Renal pelvis (tissue), 12 donors: Measurements from ENCODE around the gene LBP. TPM values are rescaled to one million over a fixed set of nuclear protein-coding genes. Genes with fewer than 3 reads are reported as not detected.
"Not testable (repeated sequence)": the region's sequence is repeated elsewhere in the genome, so short reads cannot be mapped to it uniquely, and the experiment has no call there.

Experiments
- DNase-seq: peaks from one replicate; pipeline ENCODE4 v3.0.0-alpha.2; 2013
- long read RNA-seq, 16 experiments: transcript quantifications; one replicate each; lab custom pipeline, GENCODE V29; 2026
- polyA plus RNA-seq, 3 donors: library from polyadenylated mRNA; unstranded; fragments of 120-200 nt; gene quantifications; one replicate each; pipeline ENCODE4 v1.2.1, GENCODE V29; 2013; ENCODE audit not compliant: insufficient read length in 3 of 3

The LBP gene, protein sequence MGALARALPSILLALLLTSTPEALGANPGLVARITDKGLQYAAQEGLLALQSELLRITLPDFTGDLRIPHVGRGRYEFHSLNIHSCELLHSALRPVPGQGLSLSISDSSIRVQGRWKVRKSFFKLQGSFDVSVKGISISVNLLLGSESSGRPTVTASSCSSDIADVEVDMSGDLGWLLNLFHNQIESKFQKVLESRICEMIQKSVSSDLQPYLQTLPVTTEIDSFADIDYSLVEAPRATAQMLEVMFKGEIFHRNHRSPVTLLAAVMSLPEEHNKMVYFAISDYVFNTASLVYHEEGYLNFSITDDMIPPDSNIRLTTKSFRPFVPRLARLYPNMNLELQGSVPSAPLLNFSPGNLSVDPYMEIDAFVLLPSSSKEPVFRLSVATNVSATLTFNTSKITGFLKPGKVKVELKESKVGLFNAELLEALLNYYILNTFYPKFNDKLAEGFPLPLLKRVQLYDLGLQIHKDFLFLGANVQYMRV
- not detected for polyA plus RNA-seq
- long read RNA-seq, donor 1: 0 reads
- long read RNA-seq, donor 2: 0 reads
- long read RNA-seq, donor 3: 0 reads
- long read RNA-seq, donor 4: 0 reads
- long read RNA-seq, donor 5: 0 reads
- long read RNA-seq, donor 6: 0 reads
- long read RNA-seq, donor 7: 0 reads
- long read RNA-seq, donor 8: 0 reads
- long read RNA-seq, donor 9: 0 reads
- long read RNA-seq, donor 10: 0 reads
- long read RNA-seq, donor 11: 0 reads
- long read RNA-seq, donor 12: 0 reads
- long read RNA-seq, donor 13: 0 reads
- long read RNA-seq, donor 14: 0 reads
- long read RNA-seq, donor 15: 0 reads
- long read RNA-seq, donor 16: 0 reads

DNA sequence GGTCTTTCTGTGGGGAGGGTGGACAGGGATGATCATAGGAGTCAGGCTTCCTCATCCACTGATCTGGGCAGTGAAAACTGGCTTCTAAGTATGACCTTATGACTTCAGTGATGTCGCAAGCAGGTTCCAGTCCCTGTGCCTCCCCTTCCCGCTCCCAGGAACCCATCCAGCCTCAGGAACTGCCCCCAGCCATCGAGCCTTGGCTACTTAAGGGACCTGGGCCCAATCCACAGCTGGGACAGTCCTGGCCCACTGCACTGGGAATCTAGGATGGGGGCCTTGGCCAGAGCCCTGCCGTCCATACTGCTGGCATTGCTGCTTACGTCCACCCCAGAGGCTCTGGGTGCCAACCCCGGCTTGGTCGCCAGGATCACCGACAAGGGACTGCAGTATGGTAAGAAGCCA is at the start of gene LBP:
Gene LBP (plus strand): TSS at position 236 of the 405 bp plus-strand sequence. CDS start 35 bp downstream, at position 271.
- no peak for DNase-seq

- no peak for DNase-seq
Observed at GRCh38 chr20:38297916-38298674, 48.2 kb upstream of the LBP start.

- peak; percentile 39 for DNase-seq
Observed at GRCh38 chr20:38298768-38299288, 47.5 kb upstream of the LBP start.

DNA sequence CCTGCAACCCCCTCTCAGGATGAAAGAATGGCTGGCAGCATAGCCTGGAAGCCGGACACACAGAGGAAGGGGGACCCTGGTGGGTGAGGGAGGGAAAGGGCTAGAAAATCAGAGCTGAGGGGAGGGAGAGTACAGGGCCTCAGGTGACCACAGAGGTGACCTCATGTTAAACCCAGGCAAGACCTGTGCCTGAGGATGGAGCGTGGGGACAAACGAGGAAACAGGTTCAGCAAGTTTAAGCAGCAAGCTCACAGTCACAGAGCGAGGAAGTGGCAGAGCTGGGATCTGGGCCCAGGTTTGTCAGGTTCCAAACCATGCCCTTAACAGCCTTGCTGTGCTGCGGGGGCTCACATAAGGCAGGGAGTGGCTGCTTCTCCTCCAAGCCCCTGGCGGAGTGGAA is 46.3 kb upstream of the LBP start:
- DNase-seq: no peak

DNA sequence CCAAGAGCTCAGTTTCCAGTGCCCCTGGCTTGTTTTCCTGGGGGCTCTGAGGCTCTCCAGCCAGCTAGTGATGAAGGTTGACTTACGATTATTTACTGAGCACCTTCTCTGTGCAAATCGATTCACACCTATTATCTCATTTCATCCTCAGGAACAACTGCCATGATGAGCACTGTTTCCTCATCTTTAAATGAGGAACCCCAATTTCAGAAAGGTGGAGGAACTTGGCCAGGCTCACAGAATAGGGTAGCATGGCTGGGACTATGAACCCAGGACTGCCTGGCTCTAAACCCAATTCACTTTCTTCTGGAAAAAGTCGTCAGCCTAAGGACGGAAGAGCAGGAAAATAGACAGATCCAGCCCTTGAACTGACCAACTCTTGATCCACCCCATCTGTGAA is 45.8 kb upstream of the LBP start:
- no peak for DNase-seq

DNA sequence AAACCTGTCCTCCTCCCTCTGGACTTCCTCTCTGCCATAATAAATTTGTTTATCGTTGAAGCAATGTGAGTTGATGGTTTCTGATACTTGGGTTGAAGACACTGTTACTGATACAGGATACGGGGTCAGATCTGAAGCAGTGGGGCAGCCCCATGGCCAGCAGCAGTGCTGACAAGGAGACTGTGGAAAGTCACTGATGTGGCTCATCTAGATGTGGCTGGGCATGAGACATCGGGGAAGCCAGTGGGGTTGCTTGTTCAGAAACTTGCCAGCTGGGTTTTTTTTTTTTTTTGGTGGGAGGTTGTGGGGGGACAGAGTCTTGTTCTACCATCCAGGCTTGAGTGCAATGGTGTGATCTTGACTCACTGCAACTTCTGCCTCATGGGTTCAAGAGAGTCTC is 45.0 kb upstream of the LBP start:
- DNase-seq: no peak

DNA sequence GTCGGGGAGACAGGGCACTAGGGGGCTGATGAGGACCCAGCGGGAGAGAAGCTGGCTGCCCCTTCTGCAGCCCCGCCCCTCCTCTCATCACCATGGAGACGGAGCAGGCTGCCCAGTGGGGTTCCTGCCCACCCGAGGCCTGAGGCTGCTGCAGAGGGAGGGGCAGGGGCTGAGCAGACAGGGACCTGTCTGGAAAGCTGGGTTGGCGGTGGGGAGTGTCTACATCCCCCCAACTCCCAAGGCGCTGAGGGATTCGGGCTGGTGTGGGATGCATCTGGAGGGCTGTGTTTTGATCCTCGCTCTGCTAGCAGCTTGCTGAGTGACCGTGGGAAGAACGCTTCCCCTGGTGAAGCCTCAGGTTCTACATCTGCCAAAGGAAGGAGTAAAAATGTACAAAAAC is 43.5 kb upstream of the LBP start:
- no peak for DNase-seq

DNA sequence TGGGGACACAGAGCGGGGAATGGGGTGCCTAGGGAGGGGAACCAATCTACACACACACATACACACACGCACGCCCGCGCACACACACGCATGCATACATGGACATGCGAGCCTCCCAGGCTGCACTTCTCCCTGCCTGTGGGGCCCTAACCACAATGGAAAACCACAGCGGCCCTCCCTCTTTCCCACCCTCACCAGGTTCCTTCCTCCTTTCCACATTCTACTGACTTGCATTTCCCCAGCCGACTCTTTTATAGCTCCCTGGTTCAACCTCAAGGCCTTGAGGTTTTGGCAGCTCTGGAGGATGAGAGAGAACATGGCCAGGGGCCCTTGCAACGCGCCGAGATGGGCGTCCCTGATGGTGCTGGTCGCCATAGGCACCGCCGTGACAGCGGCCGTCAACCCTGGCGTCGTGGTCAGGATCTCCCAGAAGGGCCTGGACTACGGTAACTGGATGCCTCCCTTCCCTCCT is 42.3 kb upstream of the LBP start, which contains the start of gene BPI:
Gene BPI (plus strand): TSS at position 249 of the 472 bp plus-strand sequence. CDS start 68 bp downstream, at position 317.
- DNase-seq: no peak

- no peak for DNase-seq
Observed at GRCh38 chr20:38304845-38305447, 41.3 kb upstream of the LBP start.

DNA sequence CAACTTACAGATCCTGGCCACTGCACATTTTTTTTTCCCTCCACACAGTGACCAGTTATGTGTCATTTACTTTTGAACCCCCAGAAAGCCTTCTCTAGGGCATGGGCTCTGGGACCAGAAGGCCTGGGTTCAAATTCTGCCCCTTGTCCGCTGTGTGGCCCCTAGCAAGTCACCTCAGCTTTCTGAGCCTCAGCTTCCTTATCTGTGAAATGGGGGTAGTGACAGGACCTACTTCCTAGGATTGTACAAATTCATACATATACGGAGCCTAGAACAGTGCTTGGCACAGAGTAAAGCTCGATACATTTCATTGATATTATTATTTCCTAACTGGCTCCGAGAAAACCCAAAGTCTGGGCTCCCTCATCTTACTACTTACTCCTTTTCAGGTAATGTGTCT is 40.7 kb upstream of the LBP start:
- DNase-seq: no peak

GRCh38 chr20:38306379-38306778 is 39.9 kb upstream of the LBP start:
- DNase-seq: no peak

DNA sequence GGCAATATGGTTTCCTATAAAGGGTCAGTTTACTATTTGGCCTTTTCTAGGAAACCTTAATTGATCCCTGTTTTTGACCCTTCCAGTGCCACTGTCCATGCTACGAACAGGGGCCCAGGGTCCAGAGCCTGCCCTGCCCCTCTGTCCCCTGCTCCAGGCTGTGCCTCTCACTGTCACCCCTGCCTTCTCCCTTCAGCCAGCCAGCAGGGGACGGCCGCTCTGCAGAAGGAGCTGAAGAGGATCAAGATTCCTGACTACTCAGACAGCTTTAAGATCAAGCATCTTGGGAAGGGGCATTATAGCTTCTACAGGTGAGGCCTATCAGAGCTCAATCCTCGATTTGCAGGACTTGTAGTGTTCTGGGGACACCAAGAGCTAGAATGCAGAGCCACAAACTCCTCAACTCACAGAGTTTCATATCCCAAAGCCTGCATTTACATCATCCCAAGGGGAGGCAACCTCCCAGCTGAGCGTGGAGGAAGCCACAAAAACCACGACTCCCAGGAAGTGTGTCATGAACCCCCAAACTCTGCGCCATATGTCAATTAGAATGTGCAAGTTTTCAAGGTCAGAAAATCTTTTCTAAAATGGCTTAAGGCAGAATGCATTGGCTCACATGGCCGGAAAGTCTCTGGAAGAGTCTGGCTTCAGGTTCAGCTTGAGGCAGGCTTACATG is 38.8 kb upstream of the LBP start:
- no peak for DNase-seq

- no peak for DNase-seq
Observed at GRCh38 chr20:38308047-38308438, 38.2 kb upstream of the LBP start.

DNA sequence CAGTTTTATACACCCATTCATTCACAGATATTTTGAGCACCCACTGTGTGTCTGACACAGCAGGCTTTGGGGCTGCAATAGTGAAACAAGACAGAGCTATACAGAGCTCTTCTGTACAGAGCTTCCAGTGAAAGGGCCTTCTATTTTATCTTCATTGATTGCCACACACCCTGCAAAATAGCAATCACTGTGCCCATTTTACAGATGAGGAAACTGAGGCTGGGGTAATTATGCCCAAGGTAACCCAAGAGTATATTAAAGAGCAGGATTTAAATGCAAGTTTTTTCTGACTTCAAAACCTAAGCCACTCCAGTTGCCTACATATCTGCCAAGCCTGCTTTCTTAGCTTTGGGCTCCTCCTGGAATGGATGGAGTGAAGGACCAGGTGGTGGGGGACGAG is 37.8 kb upstream of the LBP start:
- no peak for DNase-seq

DNA sequence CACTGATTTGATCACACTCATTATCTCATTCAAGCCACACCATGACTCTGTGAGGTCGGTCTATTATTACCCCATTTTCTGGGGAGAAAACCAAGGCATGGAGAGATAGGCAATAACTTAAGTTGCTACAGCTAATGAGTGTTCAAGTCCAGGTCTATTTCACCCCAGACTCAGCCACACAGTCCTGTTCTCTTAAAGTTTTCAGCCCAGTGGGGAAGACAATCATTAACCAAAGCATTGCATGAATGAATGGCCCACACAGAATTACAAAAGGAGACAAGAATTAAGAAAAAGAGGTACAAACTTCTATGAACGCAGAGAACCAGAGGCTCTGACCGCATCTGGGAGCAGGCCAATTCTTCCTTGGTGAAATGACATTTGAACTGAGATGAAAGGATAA is 35.2 kb upstream of the LBP start:
- no peak for DNase-seq

- no peak for DNase-seq
Observed at GRCh38 chr20:38311491-38311890, 34.8 kb upstream of the LBP start.

GRCh38 chr20:38313676-38314075 is 32.6 kb upstream of the LBP start:
- no peak for DNase-seq

DNA sequence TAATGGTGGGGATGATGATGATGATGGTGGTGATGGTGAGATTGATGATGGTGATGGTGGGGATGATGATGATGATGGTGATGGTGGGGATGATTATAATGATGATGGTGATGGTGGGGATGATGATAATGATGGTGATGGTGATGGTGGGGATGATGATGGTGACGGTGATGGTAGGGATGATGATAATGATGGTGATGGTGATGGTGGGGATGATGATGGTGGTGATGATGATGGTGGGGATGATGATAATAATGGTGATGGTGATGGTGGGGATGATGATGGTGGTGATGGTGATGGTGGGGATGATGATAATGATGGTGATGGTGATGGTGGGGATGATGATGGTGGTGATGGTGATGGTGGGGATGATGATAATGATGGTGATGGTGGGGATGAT is 31.9 kb upstream of the LBP start:
- not testable (repeated sequence) for DNase-seq

DNA sequence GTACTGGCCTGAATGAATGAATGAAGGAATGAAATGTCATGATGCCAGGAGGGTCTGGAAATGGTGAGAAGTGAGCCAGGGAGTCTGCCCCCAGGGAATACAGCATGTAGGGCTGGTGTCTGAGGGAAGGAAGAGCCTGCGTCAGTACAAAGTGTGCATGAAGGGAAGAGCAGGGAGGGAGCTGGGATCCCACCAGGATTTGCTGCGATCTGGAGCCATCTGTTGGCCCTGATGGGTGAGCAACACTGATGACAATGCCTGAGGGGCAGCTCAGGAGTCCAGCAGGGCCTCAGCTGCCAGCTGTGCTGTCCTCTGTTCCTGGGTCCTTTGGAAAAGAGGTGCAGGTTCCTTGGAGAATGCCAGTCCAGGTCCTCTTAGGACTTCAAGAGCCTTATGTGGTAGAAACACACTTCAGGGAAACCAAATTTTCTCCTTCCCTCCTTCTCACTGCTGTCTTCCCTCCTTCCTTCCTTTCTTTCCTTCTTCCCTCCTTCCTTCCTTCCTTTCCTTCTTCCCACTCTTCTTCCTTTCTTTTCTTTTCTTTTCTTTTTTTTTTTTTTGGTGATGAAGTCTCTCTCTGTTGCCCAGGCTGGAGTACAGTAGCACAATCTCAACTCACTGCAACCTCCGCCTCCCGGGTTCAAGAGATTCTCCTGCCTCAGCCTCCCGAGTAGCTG is 30.9 kb upstream of the LBP start:
- DNase-seq: no peak

GRCh38 chr20:38316341-38316740 is 29.9 kb upstream of the LBP start:
- DNase-seq: no peak
